HepG2 (cell line): ENCODE data around the gene GFER. TPM values are rescaled to one million over a fixed set of nuclear protein-coding genes. Genes with fewer than 3 reads are reported as not detected.

ENCODE experiments used
- BATF2 ChIP-seq: sonication (generic); formaldehyde crosslinking; IDR thresholded peaks from 2 replicates; pipeline ENCODE4 v1.8.0; 2022; ENCODE audit warnings: mild to moderate bottlenecking, missing genetic modification reagents, moderate library complexity
- CREB1 ChIP-seq, 2 experiments: fragments of 450-650 bp in 1 of 2; IDR thresholded peaks; 2 replicates each; pipeline ENCODE4 v1.6.1; 2016 to 2017; ENCODE audit warnings: control low read depth in 1 of 2, mild to moderate bottlenecking in 1 of 2, missing compliant biosample characterization in 1 of 2, missing genetic modification characterization in 1 of 2
- EED ChIP-seq: sonication (generic); formaldehyde crosslinking; IDR thresholded peaks from 2 replicates; pipeline ENCODE4 v1.5.0; 2020; ENCODE audit warnings: mild to moderate bottlenecking, missing genetic modification reagents
- GABPA ChIP-seq, 2 experiments: IDR thresholded peaks; 2 replicates each; pipeline ENCODE4 v1.6.1; 2011 to 2016; ENCODE audit warnings: low read depth in 2 of 2, low read length in 1 of 2, missing biosample characterization in 1 of 2, missing genetic modification characterization in 1 of 2
- IKZF5 ChIP-seq: IDR thresholded peaks from 2 replicates; pipeline ENCODE4 v1.6.1; 2018; ENCODE audit warnings: missing genetic modification reagents, mild to moderate bottlenecking, missing compliant biosample characterization
- ISL2 ChIP-seq: sonication (generic); formaldehyde crosslinking; IDR thresholded peaks from 2 replicates; pipeline ENCODE4 v1.5.0; 2020; ENCODE audit warnings: missing genetic modification reagents
- MED8 ChIP-seq: sonication (generic); formaldehyde crosslinking; IDR thresholded peaks from 2 replicates; pipeline ENCODE4 v1.8.1; 2023; ENCODE audit warnings: mild to moderate bottlenecking, missing genetic modification reagents; ENCODE audit not compliant: insufficient replicate concordance
- NONO ChIP-seq, 2 experiments: fragments of 450-650 bp in 1 of 2; sonication (generic) in 1 of 2; formaldehyde crosslinking in 1 of 2; IDR thresholded peaks in 1 of 2; conservative IDR thresholded peaks in 1 of 2; 2 replicates each; pipeline versions ENCODE4 v1.6.1 to v1.8.0; 2017 to 2022; ENCODE audit warnings: mild to moderate bottlenecking in 1 of 2, missing genetic modification reagents in 1 of 2, moderate library complexity in 1 of 2
- NR2F1 ChIP-seq, 2 experiments: fragments of 450-650 bp in 1 of 2; formaldehyde crosslinking in 1 of 2; IDR thresholded peaks; 2 replicates each; pipeline versions ENCODE4 v1.5.0 to v1.6.1; 2016 to 2020; ENCODE audit warnings: mild to moderate bottlenecking in 1 of 2, missing compliant biosample characterization in 1 of 2, missing genetic modification reagents in 1 of 2, moderate library complexity in 1 of 2
- PCBP1 ChIP-seq: fragments of 200-400 bp; formaldehyde crosslinking; IDR thresholded peaks from 2 replicates; pipeline ENCODE4 v1.6.1; 2017; ENCODE audit warnings: mild to moderate bottlenecking, low read depth, low read length, borderline replicate concordance
- PHB2 ChIP-seq: fragments of 450-650 bp; IDR thresholded peaks from 2 replicates; pipeline ENCODE4 v1.6.1; 2018; ENCODE audit not compliant: partially characterized antibody
- SNAPC2 ChIP-seq: sonication (generic); formaldehyde crosslinking; IDR thresholded peaks from 2 replicates; pipeline ENCODE4 v1.8.1; 2022; ENCODE audit warnings: mild to moderate bottlenecking, missing genetic modification reagents
- THAP11 ChIP-seq: IDR thresholded peaks from 2 replicates; pipeline ENCODE4 v1.6.1; 2016; ENCODE audit warnings: missing biosample characterization, missing genetic modification reagents
- THYN1 ChIP-seq: sonication (generic); formaldehyde crosslinking; IDR thresholded peaks from 2 replicates; pipeline ENCODE4 v1.8.1; 2023; ENCODE audit warnings: low read depth, mild to moderate bottlenecking, moderate library complexity, missing genetic modification reagents, borderline replicate concordance
- TRIM24 ChIP-seq: sonication (generic); formaldehyde crosslinking; IDR thresholded peaks from 2 replicates; pipeline ENCODE4 v1.8.0; 2022; ENCODE audit warnings: mild to moderate bottlenecking, missing genetic modification reagents
- XRCC5 ChIP-seq: fragments of 200-400 bp; formaldehyde crosslinking; optimal IDR thresholded peaks from 2 replicates; pipeline ENCODE3; 2017; ENCODE audit warnings: mild to moderate bottlenecking, low read length
- ZFP41 ChIP-seq: sonication (generic); formaldehyde crosslinking; IDR thresholded peaks from 2 replicates; pipeline ENCODE4 v1.4.0; 2020; ENCODE audit warnings: mild to moderate bottlenecking, missing genetic modification reagents, borderline replicate concordance
- ZNF337 ChIP-seq: sonication (generic); formaldehyde crosslinking; IDR thresholded peaks from 2 replicates; pipeline ENCODE4 v1.5.1; 2020; ENCODE audit warnings: missing genetic modification reagents, low read depth, mild to moderate bottlenecking, borderline replicate concordance
- ZNF484 ChIP-seq: sonication (generic); formaldehyde crosslinking; IDR thresholded peaks from 2 replicates; pipeline ENCODE4 v1.5.1; 2020; ENCODE audit warnings: mild to moderate bottlenecking, low read depth, missing genetic modification reagents, borderline replicate concordance
- ZNF564 ChIP-seq: sonication (generic); formaldehyde crosslinking; IDR thresholded peaks from 2 replicates; pipeline ENCODE4 v1.8.1; 2023; ENCODE audit warnings: mild to moderate bottlenecking, missing genetic modification reagents
- ZZZ3 ChIP-seq: sonication (generic); formaldehyde crosslinking; IDR thresholded peaks from 2 replicates; pipeline ENCODE4 v1.4.0; 2020; ENCODE audit warnings: missing genetic modification reagents, mild to moderate bottlenecking, borderline replicate concordance
- polyA plus RNA-seq, 8 experiments: library from polyadenylated mRNA; depleted of rRNA in 3 of 8; stranded (reverse) in 7 of 8; unstranded in 1 of 8; fragments of >200 nt; fragmentation: Illumina TruSeq in 4 of 8; extraction: Trizol in 4 of 8; gene quantifications; 2 replicates each; pipeline versions ENCODE4 v1.2.1 to v1.2.3, GENCODE V29; 2011 to 2016; ENCODE audit warnings: low read depth in 4 of 8, missing spikeins in 1 of 8, mixed read lengths in 1 of 8; ENCODE audit not compliant: insufficient read depth in 1 of 8
- total RNA-seq, 5 experiments: library from RNA; depleted of rRNA; stranded (reverse); fragments of >200 nt; fragmentation: Illumina TruSeq; extraction: Trizol; gene quantifications; 2 replicates each; pipeline ENCODE4 v1.2.3, GENCODE V29; 2016; ENCODE audit warnings: low read depth in 1 of 5
- TF ChIP-seq, protein P1 (sequence below): sonication (generic); formaldehyde crosslinking; IDR thresholded peaks from 2 replicates; pipeline ENCODE4 v1.5.0; 2020; ENCODE audit warnings: missing genetic modification reagents
- TF ChIP-seq, protein P2 (sequence below): sonication (generic); formaldehyde crosslinking; IDR thresholded peaks from 2 replicates; pipeline ENCODE4 v1.5.0; 2020; ENCODE audit warnings: mild to moderate bottlenecking, missing genetic modification reagents

Gene GFER
- total and polyA plus RNA-seq, 2 of the 13 experiments (the other 11 are each of a cell fraction or from before 2014, with no cell fraction given) = 28.6 to 71.7 TPM

DNA sequence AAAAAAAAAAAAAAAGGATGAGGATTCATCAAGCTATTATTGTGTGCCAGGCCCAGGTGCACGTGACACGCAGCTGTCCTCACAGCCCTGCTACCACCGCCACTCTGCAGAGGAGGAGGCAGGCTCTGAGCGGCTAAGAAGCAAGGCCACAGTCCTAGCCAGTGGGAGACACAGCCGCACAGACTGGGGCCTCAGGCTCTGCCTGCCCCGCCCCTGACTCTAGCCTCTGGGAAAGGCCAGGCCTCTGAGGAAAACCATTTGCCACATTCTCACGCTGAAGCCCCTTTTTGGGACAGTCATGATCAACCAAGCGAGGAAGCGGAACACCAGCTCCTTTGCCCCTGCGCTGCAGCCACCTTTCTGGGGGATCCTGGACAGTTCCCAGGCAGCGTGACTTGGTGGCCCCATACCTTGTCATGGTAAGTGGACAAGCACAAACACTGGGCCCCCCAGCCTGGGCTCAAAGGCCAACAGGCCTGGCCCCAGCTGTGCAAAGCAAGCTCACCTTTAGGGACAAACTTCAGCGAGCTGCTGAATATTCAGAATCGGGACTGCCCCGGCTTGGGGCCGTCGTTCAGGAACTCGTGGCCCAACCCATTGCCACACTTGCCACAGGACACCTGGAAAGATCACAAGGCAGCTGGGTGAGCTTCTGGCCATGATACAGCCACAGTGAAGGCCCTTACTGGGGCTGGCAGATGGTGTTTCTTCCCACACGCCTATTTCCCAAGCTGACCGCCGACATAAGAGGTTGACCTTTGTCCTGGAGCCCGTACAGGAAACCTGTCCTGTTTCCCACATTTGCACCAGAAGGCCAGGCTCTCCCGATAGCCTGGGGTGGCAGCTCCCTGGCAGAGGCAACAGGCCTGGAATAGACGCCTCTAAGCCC is 43.5 kb upstream of the GFER start (continued):
- peak in 1 of 2 experiments; percentile 19; a peak in 1 of 4 replicates for TF ChIP-seq NR2F1 (CRISPR knock-in tag; IDR thresholded peaks at IDR 0.05)
- no peak for TF ChIP-seq ZNF484 (CRISPR knock-in tag)
- peak; percentile 66 for TF ChIP-seq THAP11
- TF ChIP-seq, protein P1, sequence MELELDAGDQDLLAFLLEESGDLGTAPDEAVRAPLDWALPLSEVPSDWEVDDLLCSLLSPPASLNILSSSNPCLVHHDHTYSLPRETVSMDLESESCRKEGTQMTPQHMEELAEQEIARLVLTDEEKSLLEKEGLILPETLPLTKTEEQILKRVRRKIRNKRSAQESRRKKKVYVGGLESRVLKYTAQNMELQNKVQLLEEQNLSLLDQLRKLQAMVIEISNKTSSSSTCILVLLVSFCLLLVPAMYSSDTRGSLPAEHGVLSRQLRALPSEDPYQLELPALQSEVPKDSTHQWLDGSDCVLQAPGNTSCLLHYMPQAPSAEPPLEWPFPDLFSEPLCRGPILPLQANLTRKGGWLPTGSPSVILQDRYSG (CRISPR knock-in tag) = no peak; the same call in 1 of the 2 replicates
- no peak for TF ChIP-seq XRCC5
- TF ChIP-seq NONO (IDR thresholded peaks at IDR 0.05) = no peak
- TF ChIP-seq NONO (CRISPR knock-in tag; conservative IDR thresholded peaks at IDR 0.05) = peak; percentile 94
- peak; percentile 32; the same call in 1 of the 2 replicates for TF ChIP-seq ZNF564 (CRISPR knock-in tag)
- TF ChIP-seq ZZZ3 (CRISPR knock-in tag) = peak; percentile 84; the same call in 1 of the 2 replicates
- no peak for TF ChIP-seq PHB2
- TF ChIP-seq, protein P2, sequence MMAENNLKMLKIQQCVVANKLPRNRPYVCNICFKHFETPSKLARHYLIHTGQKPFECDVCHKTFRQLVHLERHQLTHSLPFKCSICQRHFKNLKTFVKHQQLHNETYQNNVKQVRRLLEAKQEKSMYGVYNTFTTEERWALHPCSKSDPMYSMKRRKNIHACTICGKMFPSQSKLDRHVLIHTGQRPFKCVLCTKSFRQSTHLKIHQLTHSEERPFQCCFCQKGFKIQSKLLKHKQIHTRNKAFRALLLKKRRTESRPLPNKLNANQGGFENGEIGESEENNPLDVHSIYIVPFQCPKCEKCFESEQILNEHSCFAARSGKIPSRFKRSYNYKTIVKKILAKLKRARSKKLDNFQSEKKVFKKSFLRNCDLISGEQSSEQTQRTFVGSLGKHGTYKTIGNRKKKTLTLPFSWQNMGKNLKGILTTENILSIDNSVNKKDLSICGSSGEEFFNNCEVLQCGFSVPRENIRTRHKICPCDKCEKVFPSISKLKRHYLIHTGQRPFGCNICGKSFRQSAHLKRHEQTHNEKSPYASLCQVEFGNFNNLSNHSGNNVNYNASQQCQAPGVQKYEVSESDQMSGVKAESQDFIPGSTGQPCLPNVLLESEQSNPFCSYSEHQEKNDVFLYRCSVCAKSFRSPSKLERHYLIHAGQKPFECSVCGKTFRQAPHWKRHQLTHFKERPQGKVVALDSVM = peak; percentile 30; the same call in 1 of the 2 replicates
- TF ChIP-seq IKZF5 = peak; percentile 47
- no peak for TF ChIP-seq CREB1 (IDR thresholded peaks at IDR 0.05)
- TF ChIP-seq CREB1 (CRISPR knock-in tag; IDR thresholded peaks at IDR 0.05) = 0 out of 2 replicates have a peak, but pooled peaks have one; percentile 50
- TF ChIP-seq PCBP1 = 0 out of 2 replicates have a peak, but pooled peaks have one; percentile 22
- TF ChIP-seq TRIM24 (CRISPR knock-in tag) = no peak
- no peak for TF ChIP-seq EED (CRISPR knock-in tag)
- TF ChIP-seq ZNF337 = peak; percentile 78; the same call in 1 of the 2 replicates
- TF ChIP-seq ZFP41 = no peak
- TF ChIP-seq BATF2 (CRISPR knock-in tag) = no peak
- TF ChIP-seq GABPA (IDR thresholded peaks at IDR 0.05; ENCODE audit: low read depth, low read length) = no peak
- 0 out of 2 replicates have a peak, but pooled peaks have one; percentile 6 for TF ChIP-seq GABPA (CRISPR knock-in tag; IDR thresholded peaks at IDR 0.05; ENCODE audit: low read depth)
- TF ChIP-seq MED8 (CRISPR knock-in tag) = peak; percentile 71
- no peak for TF ChIP-seq THYN1 (CRISPR knock-in tag)
- 0 out of 2 replicates have a peak, but pooled peaks have one; percentile 31 for TF ChIP-seq SNAPC2 (CRISPR knock-in tag)
- TF ChIP-seq ISL2 (CRISPR knock-in tag) = peak; percentile 74
